Mesendoderm (in vitro differentiated cells): ENCODE data around the gene NPFFR1.

Source experiments
- DNase-seq: peaks from one replicate; pipeline ENCODE4 v3.0.0; 2013
- H2AK5ac ChIP-seq: 2 replicates; pipeline ENCODE4 v1.6.1; 2013; ENCODE audit warnings: low read length, inconsistent platforms
- H2BK120ac ChIP-seq: 2 replicates; pipeline ENCODE4 v1.6.1; 2013; ENCODE audit warnings: low read depth, mild to moderate bottlenecking, low read length, moderate library complexity, mixed read lengths
- H2BK15ac ChIP-seq: replicated peaks from 2 replicates; pipeline ENCODE4 v1.6.1; 2013; ENCODE audit warnings: low read depth, mild to moderate bottlenecking, moderate library complexity
- H2BK5ac ChIP-seq: 2 replicates; pipeline ENCODE4 v1.6.1; 2013; ENCODE audit warnings: low read length, inconsistent platforms
- H3K18ac ChIP-seq: 2 replicates; pipeline ENCODE4 v1.6.1; 2013; ENCODE audit warnings: mild to moderate bottlenecking, low read length, mixed read lengths
- H3K23ac ChIP-seq: one replicate; pipeline ENCODE4 v1.6.1; 2013; ENCODE audit warnings: low read length
- H3K27ac ChIP-seq: 2 replicates; pipeline ENCODE4 v1.5.1; 2013; ENCODE audit warnings: low read depth, mild to moderate bottlenecking, inconsistent platforms, low read length, moderate library complexity
- H3K27me3 ChIP-seq: 2 replicates; pipeline ENCODE4 v1.6.1; 2013; ENCODE audit warnings: low read length, control low read depth, mild to moderate bottlenecking, inconsistent platforms; ENCODE audit not compliant: insufficient read depth, poor library complexity
- H3K36me3 ChIP-seq: 2 replicates; pipeline ENCODE4 v1.6.1; 2013; ENCODE audit warnings: low read length, inconsistent platforms; ENCODE audit not compliant: control insufficient read depth, insufficient read depth
- H3K4ac ChIP-seq: one replicate; pipeline ENCODE4 v1.6.1; 2013; ENCODE audit warnings: low read depth, mild to moderate bottlenecking, low read length, moderate library complexity
- H3K4me1 ChIP-seq: 2 replicates; pipeline ENCODE4 v1.6.1; 2013; ENCODE audit warnings: low read depth, low read length, inconsistent platforms; ENCODE audit not compliant: control insufficient read depth
- H3K4me2 ChIP-seq: 2 replicates; pipeline ENCODE4 v1.6.1; 2013; ENCODE audit warnings: low read length
- H3K4me3 ChIP-seq: 2 replicates; pipeline ENCODE4 v1.5.1; 2013; ENCODE audit warnings: mild to moderate bottlenecking, low read length
- H3K56ac ChIP-seq: one replicate; pipeline ENCODE4 v1.6.1; 2013; ENCODE audit warnings: low read length
- H3K79me1 ChIP-seq: 2 replicates; pipeline ENCODE4 v1.6.1; 2013; ENCODE audit warnings: low read length, inconsistent platforms
- H3K79me2 ChIP-seq: 2 replicates; pipeline ENCODE4 v1.6.1; 2013; ENCODE audit warnings: mild to moderate bottlenecking, low read length; ENCODE audit not compliant: control insufficient read depth, insufficient read depth
- H3K9ac ChIP-seq: 2 replicates; pipeline ENCODE4 v1.6.1; 2013; ENCODE audit warnings: low read length, inconsistent platforms
- H4K5ac ChIP-seq: one replicate; pipeline ENCODE4 v1.6.1; 2013; ENCODE audit warnings: low read length
- H4K8ac ChIP-seq: one replicate; pipeline ENCODE4 v1.6.1; 2013; ENCODE audit warnings: low read depth, mild to moderate bottlenecking, control low read depth, low read length, moderate library complexity
- WGBS: extraction: QIAGEN DNeasy Blood & Tissue Kit; methylation state at CpG from one replicate; pipeline ENCODE4 v1.1.7; 2013; ENCODE audit warnings: low lambda C conversion rate, missing lambda C conversion rate; ENCODE audit not compliant: insufficient coverage; ENCODE audit errors: extremely low coverage; 5-methylcytosine and 5-hydroxymethylcytosine counted together

Gene NPFFR1

GRCh38 chr10:70271996-70272924, 11.5 kb downstream of the NPFFR1 start:
- no CpG with 5 or more reads among the region's 17 CpGs for WGBS
- H4K5ac ChIP-seq: no peak overlapping the region
- H3K27me3 ChIP-seq: no peaks in the 10 kb centered on the region
- H3K23ac ChIP-seq: no peak overlapping the region
- no peak for DNase-seq
- H3K4ac ChIP-seq: no peak overlapping the region
- no peaks in the 10 kb centered on the region for H3K79me2 ChIP-seq
- no peak overlapping the region for H2BK15ac ChIP-seq
- no peaks in the 10 kb centered on the region for H3K79me1 ChIP-seq
- H3K56ac ChIP-seq: no peak overlapping the region
- H2BK120ac ChIP-seq: no peak overlapping the region
- no peak overlapping the region for H3K4me3 ChIP-seq
- H3K27ac ChIP-seq: no peak overlapping the region
- no peak overlapping the region for H2AK5ac ChIP-seq
- no peak overlapping the region for H4K8ac ChIP-seq
- no peak overlapping the region for H3K9ac ChIP-seq
- no peaks in the 10 kb centered on the region for H3K4me1 ChIP-seq
- no peak overlapping the region for H3K18ac ChIP-seq
- H2BK5ac ChIP-seq: no peak overlapping the region
- no peaks in the 10 kb centered on the region for H3K36me3 ChIP-seq
- no peak overlapping the region for H3K4me2 ChIP-seq

- Histone ChIP-seq H3K18ac (no peak overlapping the region), H3K9ac (no peak overlapping the region), H3K27me3 (no peaks in the 10 kb centered on the region), H3K4me2 (no peak overlapping the region), H3K23ac (no peak overlapping the region), H3K4ac (no peak overlapping the region), H3K56ac (no peak overlapping the region), H3K4me3 (no peak overlapping the region), H4K8ac (no peak overlapping the region), H3K79me2 (no peaks in the 10 kb centered on the region), H2AK5ac (no peak overlapping the region), H3K27ac (no peak overlapping the region), H3K36me3 (no peaks in the 10 kb centered on the region), H2BK5ac (no peak overlapping the region), H3K4me1 (no peaks in the 10 kb centered on the region), H4K5ac (no peak overlapping the region), H2BK15ac (no peak overlapping the region), H3K79me1 (no peaks in the 10 kb centered on the region), H2BK120ac (no peak overlapping the region)
- no peak for DNase-seq
- no CpG with 5 or more reads among the region's 2 CpGs for WGBS
Observed at GRCh38 chr10:70270952-70271351, 12.9 kb downstream of the NPFFR1 start.

GRCh38 chr10:70269741-70270140, 14.1 kb downstream of the NPFFR1 start:
- Histone ChIP-seq H3K4me2 (no peak overlapping the region), H3K56ac (no peak overlapping the region), H3K27me3 (no peaks in the 10 kb centered on the region), H3K79me2 (no peaks in the 10 kb centered on the region), H3K79me1 (no peaks in the 10 kb centered on the region), H3K36me3 (no peaks in the 10 kb centered on the region), H4K8ac (no peak overlapping the region), H3K4me3 (no peak overlapping the region), H4K5ac (no peak overlapping the region), H3K4me1 (no peaks in the 10 kb centered on the region), H2AK5ac (no peak overlapping the region), H3K23ac (no peak overlapping the region), H3K18ac (no peak overlapping the region), H2BK120ac (no peak overlapping the region), H2BK5ac (no peak overlapping the region), H2BK15ac (no peak overlapping the region), H3K9ac (no peak overlapping the region), H3K4ac (no peak overlapping the region), H3K27ac (no peak overlapping the region)
- DNase-seq: no peak
- no CpG with 5 or more reads among the region's 3 CpGs for WGBS

- no peak overlapping the region for H2BK15ac ChIP-seq
- no CpG with 5 or more reads among the region's 4 CpGs for WGBS
- H2BK5ac ChIP-seq: no peak overlapping the region
- H3K27ac ChIP-seq: no peak overlapping the region
- H3K79me1 ChIP-seq: no peaks in the 10 kb centered on the region
- H4K5ac ChIP-seq: no peak overlapping the region
- no peaks in the 10 kb centered on the region for H3K79me2 ChIP-seq
- no peaks in the 10 kb centered on the region for H3K4me1 ChIP-seq
- H3K23ac ChIP-seq: no peak overlapping the region
- no peak for DNase-seq
- no peak overlapping the region for H3K4me2 ChIP-seq
- no peak overlapping the region for H2AK5ac ChIP-seq
- H3K18ac ChIP-seq: no peak overlapping the region
- H2BK120ac ChIP-seq: no peak overlapping the region
- H4K8ac ChIP-seq: no peak overlapping the region
- H3K4me3 ChIP-seq: no peak overlapping the region
- no peak overlapping the region for H3K4ac ChIP-seq
- no peak overlapping the region for H3K56ac ChIP-seq
- H3K27me3 ChIP-seq: no peaks in the 10 kb centered on the region
- no peaks in the 10 kb centered on the region for H3K36me3 ChIP-seq
- no peak overlapping the region for H3K9ac ChIP-seq
Observed at GRCh38 chr10:70268376-70268775, 15.4 kb downstream of the NPFFR1 start.

- Histone ChIP-seq H2BK15ac (no peak overlapping the region), H2AK5ac (no peak overlapping the region), H3K36me3 (no peaks in the 10 kb centered on the region), H3K79me1 (no peaks in the 10 kb centered on the region), H3K18ac (no peak overlapping the region), H3K56ac (no peak overlapping the region), H3K27me3 (no peaks in the 10 kb centered on the region), H3K9ac (no peak overlapping the region), H3K4me1 (no peaks in the 10 kb centered on the region), H2BK5ac (no peak overlapping the region), H3K79me2 (no peaks in the 10 kb centered on the region), H3K4ac (no peak overlapping the region), H2BK120ac (no peak overlapping the region), H4K5ac (no peak overlapping the region), H4K8ac (no peak overlapping the region), H3K4me2 (no peak overlapping the region), H3K27ac (no peak overlapping the region), H3K23ac (no peak overlapping the region), H3K4me3 (no peak overlapping the region)
- no CpG with 5 or more reads among the region's 9 CpGs for WGBS
- peak; percentile 54 for DNase-seq
Observed at GRCh38 chr10:70267161-70267933, 16.5 kb downstream of the NPFFR1 start.
